SH-SY5Y (cell line): ENCODE results near the gene PDCD1.

Source experiments
- GATA2 ChIP-seq: IDR thresholded peaks from 2 replicates; pipeline ENCODE4 v1.6.1; 2011; ENCODE audit warnings: mild to moderate bottlenecking, low read depth, low read length
- GATA3 ChIP-seq: IDR thresholded peaks from 2 replicates; pipeline ENCODE4 v1.6.1; 2011; ENCODE audit warnings: low read depth, mild to moderate bottlenecking, low read length, moderate library complexity

GRCh38 chr2:241866790-241867645, 8.3 kb upstream of the PDCD1 start:
- TF ChIP-seq GATA2, result no peak
- TF ChIP-seq GATA3, result no peak
